Fibroblast of lung (primary cell): ENCODE results near the gene SNAP91. TPM values are rescaled to one million over a fixed set of nuclear protein-coding genes. Genes with fewer than 3 reads are reported as not detected.
"Not testable (repeated sequence)": the region's sequence is repeated elsewhere in the genome, so short reads cannot be mapped to it uniquely, and the experiment has no call there.

Source experiments
- DNase-seq, 2 donors: peaks; one replicate each; pipeline versions ENCODE4 v3.0.0 to v3.0.0-alpha.2; 2010; ENCODE audit warnings: low read depth in 2 of 2
- H2AFZ ChIP-seq: 2 replicates; pipeline ENCODE4 v1.5.1; 2012; ENCODE audit warnings: low read length, control low read depth, inconsistent platforms
- H3K27ac ChIP-seq: 2 replicates; pipeline ENCODE4 v1.5.1; 2011; ENCODE audit warnings: low read length, control low read depth; ENCODE audit not compliant: insufficient read depth
- H3K27me3 ChIP-seq: 2 replicates; pipeline ENCODE4 v1.5.1; 2011; ENCODE audit warnings: mild to moderate bottlenecking, low read length; ENCODE audit not compliant: control insufficient read depth, insufficient read depth
- H3K36me3 ChIP-seq: 2 replicates; pipeline ENCODE4 v1.5.1; 2011; ENCODE audit warnings: low read length; ENCODE audit not compliant: control insufficient read depth, insufficient read depth
- H3K4me1 ChIP-seq: 2 replicates; pipeline ENCODE4 v1.5.1; 2011; ENCODE audit warnings: low read length; ENCODE audit not compliant: control insufficient read depth, insufficient read depth; ENCODE audit errors: extremely low read depth
- H3K4me2 ChIP-seq: 2 replicates; pipeline ENCODE4 v1.5.1; 2011; ENCODE audit warnings: low read length, control low read depth; ENCODE audit not compliant: insufficient read depth; ENCODE audit errors: extremely low read depth
- H3K4me3 ChIP-seq, 4 experiments: fragments of 200-600 bp in 1 of 4; sonication (generic) in 1 of 4; replicated peaks in 1 of 4; 2 replicates each; pipeline ENCODE4 v1.5.1; 2011 to 2016; ENCODE audit warnings: low read length in 4 of 4, low read depth in 3 of 4, mild to moderate bottlenecking in 3 of 4, control low read depth in 2 of 4, inconsistent platforms in 1 of 4, mixed read lengths in 1 of 4; ENCODE audit not compliant: insufficient read depth in 1 of 4; ENCODE audit errors: control extremely low read depth in 1 of 4
- H3K79me2 ChIP-seq: 2 replicates; pipeline ENCODE4 v1.5.1; 2012; ENCODE audit warnings: mild to moderate bottlenecking, low read length, inconsistent platforms; ENCODE audit not compliant: control insufficient read depth, insufficient read depth
- H3K9ac ChIP-seq: 2 replicates; pipeline ENCODE4 v1.5.1; 2011; ENCODE audit warnings: mild to moderate bottlenecking, low read length, control low read depth; ENCODE audit not compliant: insufficient read depth
- H3K9me3 ChIP-seq: 2 replicates; pipeline ENCODE4 v1.5.1; 2012; ENCODE audit warnings: low read depth, low read length; ENCODE audit not compliant: control insufficient read depth, insufficient read depth
- H4K20me1 ChIP-seq: 2 replicates; pipeline ENCODE4 v1.5.1; 2011; ENCODE audit warnings: low read length; ENCODE audit not compliant: control insufficient read depth, insufficient read depth; ENCODE audit errors: extremely low read depth
- CTCF ChIP-seq, 2 donors: IDR thresholded peaks in 1 of 2; conservative IDR thresholded peaks in 1 of 2; 1 replicate in 1 of 2; 2 replicates in 1 of 2; pipeline ENCODE4 v1.5.1; 2011 to 2012; ENCODE audit warnings: low read length in 2 of 2, control low read depth in 1 of 2, inconsistent platforms in 1 of 2, low read depth in 1 of 2, mild to moderate bottlenecking in 1 of 2
- EZH2 ChIP-seq: IDR thresholded peaks from 2 replicates; pipeline ENCODE4 v1.5.1; 2012; ENCODE audit warnings: low read length, control low read depth, mild to moderate bottlenecking; ENCODE audit errors: missing control alignments
- polyA plus RNA-seq, 2 donors: library from polyadenylated mRNA; depleted of rRNA in 1 of 2; stranded (reverse) in 1 of 2; unstranded in 1 of 2; fragments of >200 nt; gene quantifications; 2 replicates each; pipeline ENCODE4 v1.2.1, GENCODE V29; 2011 to 2012; ENCODE audit warnings: missing spikeins in 1 of 2
- total RNA-seq: library from RNA; depleted of rRNA; stranded (reverse); fragments of >200 nt; gene quantifications from 2 replicates; pipeline ENCODE4 v1.2.1, GENCODE V29; 2014

SNAP91 gene
- total and polyA plus RNA-seq, 2 donors (not counting 1 experiment from before 2014, with no cell fraction given), result 0.02 to 0.17 TPM

- DNase-seq, result no peak
- Histone ChIP-seq H3K9me3 (no peaks in the 10 kb centered on the region), H3K27ac (no peak overlapping the region), H3K36me3 (no peaks in the 10 kb centered on the region), H3K9ac (no peak overlapping the region), H4K20me1 (no peaks in the 10 kb centered on the region), H3K4me1 (no peaks in the 10 kb centered on the region), H2AFZ (no peak overlapping the region), H3K79me2 (no peaks in the 10 kb centered on the region), H3K27me3 (no peaks in the 10 kb centered on the region), H3K4me2 (no peak overlapping the region), H3K4me3 (no peak overlapping the region)
- TF ChIP-seq CTCF (conservative IDR thresholded peaks at IDR 0.05 in 1 of 2, IDR thresholded peaks at IDR 0.05 in 1 of 2; ENCODE audit: low read depth in 1 of 2, low read length in 2 of 2) (no peak), EZH2 (no peak)
These were observed 72.1 kb downstream of the SNAP91 start for GRCh38 chr6:83636800-83637199.

GRCh38 chr6:83633609-83634008 lies 75.3 kb downstream of the SNAP91 start:
- no peaks in the 10 kb centered on the region for H3K36me3 ChIP-seq
- no peaks in the 10 kb centered on the region for H4K20me1 ChIP-seq
- no peaks in the 10 kb centered on the region for H3K79me2 ChIP-seq
- no peak overlapping the region for H3K9ac ChIP-seq
- H3K4me1 ChIP-seq, result no peaks in the 10 kb centered on the region
- no peak overlapping the region for H3K4me3 ChIP-seq
- no peak overlapping the region for H3K4me2 ChIP-seq
- no peaks in the 10 kb centered on the region for H3K27me3 ChIP-seq
- no peak overlapping the region for H3K27ac ChIP-seq
- H3K9me3 ChIP-seq, result no peaks in the 10 kb centered on the region
- DNase-seq, result no peak
- no peak for TF ChIP-seq CTCF (conservative IDR thresholded peaks at IDR 0.05 in 1 of 2, IDR thresholded peaks at IDR 0.05 in 1 of 2; ENCODE audit: low read depth in 1 of 2, low read length in 2 of 2)
- TF ChIP-seq EZH2, result no peak
- H2AFZ ChIP-seq, result no peak overlapping the region

- Histone ChIP-seq H3K4me1 (no peaks in the 10 kb centered on the region), H3K9ac (no peak overlapping the region), H3K36me3 (no peaks in the 10 kb centered on the region), H3K27ac (no peak overlapping the region), H3K4me3 (no peak overlapping the region), H4K20me1 (no peaks in the 10 kb centered on the region), H3K79me2 (no peaks in the 10 kb centered on the region), H2AFZ (no peak overlapping the region), H3K9me3 (no peaks in the 10 kb centered on the region), H3K4me2 (no peak overlapping the region), H3K27me3 (no peaks in the 10 kb centered on the region)
- no peak for DNase-seq
- no peak for TF ChIP-seq EZH2
- TF ChIP-seq CTCF (conservative IDR thresholded peaks at IDR 0.05 in 1 of 2, IDR thresholded peaks at IDR 0.05 in 1 of 2; ENCODE audit: low read depth in 1 of 2, low read length in 2 of 2), result no peak
These were observed 75.8 kb downstream of the SNAP91 start for GRCh38 chr6:83633149-83633548.

- not testable (repeated sequence) for H3K27ac ChIP-seq, H3K27me3 ChIP-seq, H3K4me3 ChIP-seq, H3K9me3 ChIP-seq, H3K9ac ChIP-seq, H3K79me2 ChIP-seq, H3K4me1 ChIP-seq, H2AFZ ChIP-seq, H3K4me2 ChIP-seq, DNase-seq, H4K20me1 ChIP-seq, H3K36me3 ChIP-seq
These were observed 79.0 kb downstream of the SNAP91 start for GRCh38 chr6:83629908-83630307.
